Activated CD4-positive, alpha-beta T cell treated with anti-CD3 and anti-CD28 coated beads, Interleukin-2, amount 10 ng/mL, durations not matched to agents 7 days and 5 days (primary cell): ENCODE measurements around the gene ZBTB44. TPM values are rescaled to one million over a fixed set of nuclear protein-coding genes. Genes with fewer than 3 reads are reported as not detected.
A peak's percentile ranks its signal among the peaks of the same experiment; 100 is the strongest.

Source experiments
- CTCF ChIA-PET: fragments of 350-600 bp; sonication (Branson Sonifier 250); formaldehyde crosslinking; loops from one replicate; lab custom pipeline; 2021; ENCODE audit warnings: antibody characterized with exemption; lab: Charles Lee
- POLR2A ChIA-PET: fragments of 350-600 bp; sonication (Branson Sonifier 250); formaldehyde crosslinking; loops from one replicate; lab custom pipeline; 2021; ENCODE audit warnings: antibody characterized with exemption; lab: Charles Lee
- DNase-seq: peaks from one replicate; pipeline ENCODE4 v3.0.0-alpha.2; 2020
- H3K27ac Mint-ChIP-seq: one replicate; pipeline ENCODE4 v1.8.0; 2021; ENCODE audit warnings: mild to moderate bottlenecking, moderate library complexity, mixed read lengths
- H3K27me3 Mint-ChIP-seq: one replicate; pipeline ENCODE4 v1.8.0; 2021; ENCODE audit warnings: mixed read lengths
- H3K36me3 Mint-ChIP-seq: one replicate; pipeline ENCODE4 v1.8.0; 2021; ENCODE audit warnings: low read depth, mixed read lengths
- H3K4me1 Mint-ChIP-seq: one replicate; pipeline ENCODE4 v1.8.0; 2021; ENCODE audit warnings: mixed read lengths
- H3K4me3 Mint-ChIP-seq: one replicate; pipeline ENCODE4 v1.8.0; 2021; ENCODE audit warnings: mild to moderate bottlenecking, moderate library complexity, mixed read lengths
- H3K9me3 Mint-ChIP-seq: one replicate; pipeline ENCODE4 v1.8.0; 2021; ENCODE audit warnings: mixed read lengths
- total RNA-seq, 2 experiments: library from RNA; stranded (reverse); gene quantifications; one replicate each; pipeline ENCODE4 v1.2.3, GENCODE V29; 2021

The ZBTB44 gene
- total RNA-seq, 2 experiments from 2014 or later = 55.4 to 61.5 TPM

GRCh38 chr11:130215531-130216220, 99.0 kb downstream of the ZBTB44 start:
- Mint-ChIP-seq H3K4me3 (no peak overlapping the region), H3K27me3 (no peaks in the 10 kb centered on the region), H3K36me3 (no peaks in the 10 kb centered on the region), H3K9me3 (no peaks in the 10 kb centered on the region), H3K4me1 (no peaks in the 10 kb centered on the region), H3K27ac (no peak overlapping the region)
- POLR2A ChIA-PET = interaction anchor here (0.6 kb wide), 1 partner anchor 210 kb away, joined by 3 read pairs; no protein-coding TSS in a partner anchor
- CTCF ChIA-PET = no interaction called here
- DNase-seq = no peak

DNA sequence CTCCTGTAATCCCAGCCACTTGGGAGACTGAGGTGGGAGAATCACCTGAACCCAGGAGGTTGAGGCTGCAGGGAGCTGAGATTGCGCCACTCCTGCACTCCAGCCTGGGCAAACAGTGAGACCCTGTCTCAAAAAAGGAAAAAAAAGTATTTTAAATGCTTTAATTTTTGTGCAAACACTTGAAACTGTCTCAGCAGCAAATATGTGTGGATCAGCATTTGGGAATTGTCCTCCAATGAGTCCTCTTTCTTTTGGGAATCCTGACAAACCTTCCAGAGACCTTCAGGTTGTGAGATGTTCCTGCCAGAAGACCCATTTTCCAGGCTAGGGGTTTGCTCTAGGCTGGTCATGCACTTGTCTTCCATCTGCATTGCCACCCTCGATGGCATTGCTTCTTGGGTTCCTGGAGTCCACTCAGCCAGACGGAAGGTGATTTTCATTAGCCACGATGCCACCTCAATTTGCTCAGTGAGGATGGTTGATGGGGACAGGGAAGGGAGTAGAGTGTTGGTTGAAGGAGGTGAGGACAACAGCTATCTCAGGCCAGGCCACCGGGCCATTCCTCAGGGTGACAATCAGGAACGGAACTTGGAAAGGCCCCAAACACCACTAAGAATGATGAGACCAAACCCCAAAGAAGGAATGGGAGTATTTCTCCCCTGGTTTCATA, 99.7 kb downstream of the ZBTB44 start:
- Mint-ChIP-seq H3K9me3 (no peaks in the 10 kb centered on the region), H3K27ac (no peak overlapping the region), H3K4me3 (no peak overlapping the region), H3K27me3 (no peaks in the 10 kb centered on the region), H3K4me1 (no peaks in the 10 kb centered on the region), H3K36me3 (no peaks in the 10 kb centered on the region)
- ChIA-PET CTCF (no interaction called here), POLR2A (no interaction called here)
- no peak for DNase-seq

GRCh38 chr11:130213979-130214281, 100.8 kb downstream of the ZBTB44 start:
- CTCF ChIA-PET = no interaction called here
- Mint-ChIP-seq H3K36me3 (no peaks in the 10 kb centered on the region), H3K27me3 (no peaks in the 10 kb centered on the region), H3K27ac (no peak overlapping the region), H3K4me1 (no peaks in the 10 kb centered on the region), H3K4me3 (no peak overlapping the region), H3K9me3 (no peaks in the 10 kb centered on the region)
- POLR2A ChIA-PET = no interaction called here
- no peak for DNase-seq

DNA sequence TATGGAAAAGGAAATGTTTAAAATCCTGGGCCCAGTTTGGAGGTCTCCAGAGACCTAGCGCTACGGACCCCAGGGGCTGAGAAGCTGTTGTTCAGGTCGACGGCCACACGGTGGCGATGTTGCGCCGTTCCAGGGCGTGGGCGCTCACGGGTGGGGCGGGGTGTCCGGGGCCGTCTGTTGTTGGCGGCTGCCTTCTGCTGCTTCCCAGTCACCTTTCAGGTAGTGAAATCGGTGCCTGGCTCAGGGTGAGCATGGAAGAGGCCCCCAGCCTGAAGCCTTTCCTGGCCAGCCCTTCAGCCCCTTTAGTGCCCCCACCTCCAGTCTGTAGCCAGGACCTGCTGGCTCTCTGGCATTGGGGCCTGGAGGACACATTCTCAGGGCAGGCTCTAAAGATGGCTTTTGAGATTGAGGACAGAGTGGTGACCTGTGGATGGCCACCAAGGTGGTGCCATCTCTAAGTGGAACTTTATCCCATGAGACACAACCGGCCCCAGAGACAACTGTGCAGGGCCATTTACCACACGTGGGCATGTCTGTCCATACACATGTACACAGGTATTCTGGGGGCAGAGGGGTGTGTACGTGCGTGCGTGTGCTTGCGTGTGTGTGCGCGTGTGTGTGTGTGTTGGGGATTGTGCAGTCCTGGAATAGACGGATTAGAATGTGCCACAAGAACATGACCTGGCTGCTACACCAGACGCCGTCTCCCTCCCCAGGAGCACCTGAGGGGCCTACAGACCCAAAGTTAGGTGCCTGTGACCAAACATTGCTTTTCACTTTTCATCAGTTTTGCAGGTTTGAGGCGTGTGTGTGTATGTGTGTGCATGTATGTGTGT, 101.4 kb downstream of the ZBTB44 start:
- peak; percentile 72 for DNase-seq
- Mint-ChIP-seq H3K27me3 (no peaks in the 10 kb centered on the region), H3K4me3 (no peak overlapping the region), H3K27ac (no peak overlapping the region), H3K9me3 (no peaks in the 10 kb centered on the region), H3K4me1 (no peaks in the 10 kb centered on the region), H3K36me3 (no peaks in the 10 kb centered on the region)
- ChIA-PET POLR2A (no interaction called here), CTCF (interaction anchor here (0.6 to 1.5 kb wide), 9 partner anchors 10 to 648 kb away, joined by 3 to 8 read pairs (median 3); no protein-coding TSS in a partner anchor)

DNA sequence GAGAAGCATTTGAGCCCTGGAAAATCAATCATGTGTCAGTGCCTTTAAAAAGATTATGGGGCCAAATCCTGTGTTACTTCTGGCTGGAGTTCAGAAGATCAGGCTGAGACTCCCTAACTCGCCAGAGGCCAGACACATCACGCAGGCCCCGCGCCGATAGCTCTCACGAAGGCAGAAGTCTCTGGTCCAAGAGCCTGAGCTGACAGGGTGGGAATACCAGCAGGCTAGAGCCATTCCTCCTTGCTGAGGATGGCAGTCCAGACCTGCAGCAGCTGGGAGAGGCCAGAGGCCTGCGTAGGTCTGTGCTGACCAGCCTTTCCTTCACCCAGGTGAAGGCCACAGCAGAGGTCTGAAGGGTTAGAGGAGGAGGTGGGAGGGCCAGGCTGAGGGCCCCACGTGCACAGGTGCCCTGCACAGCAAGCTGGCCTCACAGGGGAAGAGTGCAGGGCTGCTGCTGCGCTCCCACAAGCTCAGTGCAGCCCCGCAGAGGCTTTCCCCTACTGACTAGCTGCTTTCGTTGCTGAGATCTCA, 102.2 kb downstream of the ZBTB44 start:
- H3K9me3 Mint-ChIP-seq = no peaks in the 10 kb centered on the region
- no peak overlapping the region for H3K4me3 Mint-ChIP-seq
- no peaks in the 10 kb centered on the region for H3K4me1 Mint-ChIP-seq
- POLR2A ChIA-PET = no interaction called here
- H3K27me3 Mint-ChIP-seq = no peaks in the 10 kb centered on the region
- H3K27ac Mint-ChIP-seq = no peak overlapping the region
- CTCF ChIA-PET = interaction anchor here (0.6 to 1.5 kb wide), 9 partner anchors 11 to 649 kb away, joined by 3 to 8 read pairs (median 3); no protein-coding TSS in a partner anchor
- no peak for DNase-seq
- H3K36me3 Mint-ChIP-seq = no peaks in the 10 kb centered on the region

DNA sequence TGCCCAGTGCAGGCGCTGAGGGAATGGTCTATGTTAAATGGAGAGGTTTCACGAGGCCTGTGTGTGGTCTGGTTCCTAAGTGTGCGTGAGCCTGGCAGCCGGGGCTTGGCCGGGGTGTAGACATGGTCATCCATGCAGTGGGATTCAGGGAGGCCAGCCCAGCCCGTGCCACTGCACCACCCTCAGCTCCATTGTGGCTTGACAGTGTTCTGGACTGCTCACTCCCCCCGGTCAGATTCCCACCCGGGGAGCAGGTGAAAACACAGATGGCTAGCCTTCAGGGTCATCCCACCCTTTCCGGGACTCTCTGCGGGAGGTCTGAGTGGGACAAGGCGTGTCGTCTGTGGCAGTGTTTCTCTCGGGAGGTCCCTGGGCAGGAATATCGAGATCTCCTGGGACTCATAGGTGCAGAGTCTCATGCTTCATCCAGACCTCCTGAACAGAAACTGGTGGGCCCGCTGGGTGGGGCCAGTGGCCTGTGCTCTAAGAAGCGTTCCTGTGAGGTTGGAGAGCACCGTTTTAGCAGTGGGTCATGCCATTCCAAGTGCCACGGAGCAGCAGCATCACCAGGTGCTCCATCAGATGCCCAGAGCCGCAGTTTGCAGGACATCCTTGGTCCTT, 102.8 kb downstream of the ZBTB44 start:
- no peak for DNase-seq
- no peaks in the 10 kb centered on the region for H3K36me3 Mint-ChIP-seq

DNA sequence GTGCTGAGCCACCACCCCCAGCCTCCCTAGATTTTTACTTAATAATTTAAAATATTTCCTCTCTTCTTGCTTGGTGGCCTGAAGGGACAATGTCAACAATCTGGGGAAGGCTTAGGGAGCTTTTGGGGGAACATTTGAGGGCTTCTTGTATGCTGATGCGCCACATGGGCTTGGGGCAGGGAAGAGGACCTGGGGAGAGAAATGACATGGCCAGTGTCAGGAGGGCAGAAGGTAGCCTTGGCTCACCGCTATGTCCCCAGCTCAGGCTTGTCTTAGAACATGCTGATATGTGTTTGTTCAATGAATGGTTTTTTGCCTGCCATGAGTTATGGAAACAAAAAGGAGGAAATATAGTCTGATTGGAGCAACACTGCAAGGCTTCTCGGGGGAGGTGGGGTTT, 103.6 kb downstream of the ZBTB44 start:
- H3K27ac Mint-ChIP-seq = no peak overlapping the region
- no peaks in the 10 kb centered on the region for H3K27me3 Mint-ChIP-seq
- DNase-seq = no peak
- H3K4me1 Mint-ChIP-seq = no peaks in the 10 kb centered on the region
- H3K4me3 Mint-ChIP-seq = no peak overlapping the region
- no peaks in the 10 kb centered on the region for H3K36me3 Mint-ChIP-seq
- POLR2A ChIA-PET = no interaction called here
- H3K9me3 Mint-ChIP-seq = no peaks in the 10 kb centered on the region
- CTCF ChIA-PET = no interaction called here

More for the DNA sequence above, 102.8 kb downstream of the ZBTB44 start:
- ChIA-PET CTCF (interaction anchor here (1.0 to 1.5 kb wide), 2 partner anchors 49 to 219 kb away, joined by 3 read pairs; no protein-coding TSS in a partner anchor), POLR2A (no interaction called here)
- Mint-ChIP-seq H3K27ac (no peak overlapping the region), H3K4me1 (no peaks in the 10 kb centered on the region), H3K4me3 (no peak overlapping the region), H3K27me3 (no peaks in the 10 kb centered on the region), H3K9me3 (no peaks in the 10 kb centered on the region)

GRCh38 chr11:130209954-130210854, 104.5 kb downstream of the ZBTB44 start:
- no peaks in the 10 kb centered on the region for H3K9me3 Mint-ChIP-seq
- DNase-seq = no peak
- POLR2A ChIA-PET = no interaction called here
- H3K4me1 Mint-ChIP-seq = no peaks in the 10 kb centered on the region
- CTCF ChIA-PET = interaction anchor here (0.7 kb wide), 1 partner anchor 8 kb away, joined by 3 read pairs; no protein-coding TSS in a partner anchor
- H3K36me3 Mint-ChIP-seq = no peaks in the 10 kb centered on the region
- no peaks in the 10 kb centered on the region for H3K27me3 Mint-ChIP-seq
- H3K4me3 Mint-ChIP-seq = no peak overlapping the region
- no peak overlapping the region for H3K27ac Mint-ChIP-seq

GRCh38 chr11:130209128-130209932, 105.4 kb downstream of the ZBTB44 start:
- Mint-ChIP-seq H3K27ac (no peak overlapping the region), H3K4me3 (no peak overlapping the region), H3K27me3 (no peaks in the 10 kb centered on the region), H3K36me3 (no peaks in the 10 kb centered on the region), H3K9me3 (no peaks in the 10 kb centered on the region), H3K4me1 (no peaks in the 10 kb centered on the region)
- ChIA-PET CTCF (no interaction called here), POLR2A (no interaction called here)
- no peak for DNase-seq

DNA sequence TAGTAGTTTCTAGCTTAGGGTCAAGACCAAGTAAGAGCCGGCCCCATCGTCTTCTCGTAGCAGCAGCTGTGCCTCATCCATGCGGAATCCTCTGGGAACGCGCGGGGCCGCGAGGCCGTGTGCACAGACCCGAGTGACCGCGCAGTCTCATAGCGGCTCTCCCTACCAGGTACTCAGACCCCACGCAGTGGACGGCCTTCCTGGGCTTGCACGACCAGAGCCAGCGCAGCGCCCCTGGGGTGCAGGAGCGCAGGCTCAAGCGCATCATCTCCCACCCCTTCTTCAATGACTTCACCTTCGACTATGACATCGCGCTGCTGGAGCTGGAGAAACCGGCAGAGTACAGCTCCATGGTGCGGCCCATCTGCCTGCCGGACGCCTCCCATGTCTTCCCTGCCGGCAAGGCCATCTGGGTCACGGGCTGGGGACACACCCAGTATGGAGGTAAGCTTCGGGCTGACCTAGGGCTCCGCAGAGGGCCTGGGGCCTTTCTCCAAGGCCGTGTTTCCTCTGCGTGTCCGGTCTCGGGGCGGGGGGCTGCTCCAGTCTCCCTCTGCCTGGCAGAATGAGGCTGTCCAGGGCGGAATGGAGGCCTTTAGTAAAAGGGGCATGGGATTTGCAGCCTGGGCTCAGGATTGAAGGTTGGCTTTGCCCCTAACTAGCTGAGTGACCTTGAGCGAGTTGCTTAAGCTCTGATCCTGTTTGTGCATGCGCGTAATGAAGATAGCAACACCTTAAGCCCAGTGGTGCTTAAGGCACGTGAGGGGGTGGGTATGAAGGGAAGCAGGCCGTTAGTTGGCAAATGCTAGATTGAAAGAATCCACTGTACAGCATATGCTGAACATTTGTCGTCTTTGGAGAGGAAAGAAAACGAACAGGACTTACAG, 106.2 kb downstream of the ZBTB44 start:
- no peak overlapping the region for H3K4me3 Mint-ChIP-seq
- ChIA-PET POLR2A (no interaction called here), CTCF (interaction anchor here (0.5 kb wide), 1 partner anchor 152 kb away, joined by 3 read pairs; no protein-coding TSS in a partner anchor)
- H3K27me3 Mint-ChIP-seq = no peaks in the 10 kb centered on the region
- no peak overlapping the region for H3K27ac Mint-ChIP-seq
- H3K4me1 Mint-ChIP-seq = no peaks in the 10 kb centered on the region
- no peaks in the 10 kb centered on the region for H3K9me3 Mint-ChIP-seq
- H3K36me3 Mint-ChIP-seq = no peaks in the 10 kb centered on the region
- DNase-seq = no peak
